ENCODE measurements around the gene MCFD2.

DNA sequence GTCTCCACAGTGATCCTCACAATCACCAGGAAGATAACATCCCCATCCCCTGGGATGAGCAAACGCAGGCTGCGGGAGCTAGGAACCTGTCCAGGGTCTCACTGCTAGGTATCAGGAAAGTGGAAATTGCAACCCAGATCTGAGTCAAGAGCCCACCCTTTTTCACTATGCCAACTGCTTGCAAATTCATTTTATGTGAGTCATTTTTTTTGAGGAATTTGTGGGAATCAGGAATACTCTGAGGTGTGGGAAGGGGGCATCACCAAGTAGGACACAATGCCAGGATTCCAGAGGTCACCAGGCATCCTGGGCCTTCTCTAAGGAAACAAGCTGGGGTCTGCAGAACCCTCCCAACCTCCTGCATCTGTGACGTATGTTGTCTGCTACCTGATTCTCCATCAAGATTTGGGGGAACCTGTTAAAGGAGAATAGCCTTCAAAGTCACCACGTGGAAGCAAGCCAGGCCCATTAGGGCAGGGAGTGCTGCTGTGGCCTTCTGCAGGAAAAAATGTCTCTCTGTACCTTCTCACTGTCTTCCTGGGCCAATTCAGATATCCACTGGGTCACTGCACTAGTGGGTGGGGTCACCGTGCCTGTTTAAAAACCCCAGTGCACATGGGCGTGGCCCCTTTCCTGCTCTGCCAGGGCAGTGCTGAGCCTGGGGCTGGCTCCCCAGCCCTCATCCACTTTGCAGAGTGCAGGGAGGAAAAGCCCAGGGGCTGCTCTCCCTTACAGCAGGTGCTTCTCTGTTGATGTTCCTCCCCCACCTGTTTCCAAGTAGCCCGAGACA is 50.2 kb downstream of the MCFD2 start:
- TF ChIP-seq EZH2 (IDR thresholded peaks at IDR 0.05) = no peak
- no peak for TF ChIP-seq POLR2AphosphoS5 (IDR thresholded peaks at IDR 0.05; ENCODE audit: borderline replicate concordance, low read depth, low read length)
- TF ChIP-seq FOXP2 (optimal IDR thresholded peaks at IDR 0.05; ENCODE audit: control extremely low read depth, extremely low read length, insufficient read depth) = no peak
